A172 (cell line): Measurements from ENCODE around the gene EXOC6B. TPM values are rescaled to one million over a fixed set of nuclear protein-coding genes. Genes with fewer than 3 reads are reported as not detected.

Experiments used
- DNase-seq: peaks from one replicate; pipeline ENCODE4 v3.0.0-alpha.2; 2015; ENCODE audit warnings: low spot score
- total RNA-seq: library from RNA; depleted of rRNA; stranded (reverse); fragments of >200 nt; shearing (Covaris generic); gene quantifications from 2 replicates; pipeline ENCODE4 v1.2.3, GENCODE V29; 2014

EXOC6B gene
- total RNA-seq, 1 experiment from 2014 or later = 26.1 TPM

GRCh38 chr2:72146347-72147302 lies 679.2 kb downstream of the EXOC6B start:
- DNase-seq = no peak

- DNase-seq = no peak
These were observed 680.0 kb downstream of the EXOC6B start for GRCh38 chr2:72145658-72146329.

- no peak for DNase-seq
These were observed 680.6 kb downstream of the EXOC6B start for GRCh38 chr2:72145289-72145657.

- DNase-seq = no peak
These were observed 681.1 kb downstream of the EXOC6B start for GRCh38 chr2:72144632-72145288.

- no peak for DNase-seq
These were observed 681.6 kb downstream of the EXOC6B start for GRCh38 chr2:72144274-72144631.

- no peak for DNase-seq
These were observed 682.2 kb downstream of the EXOC6B start for GRCh38 chr2:72143441-72144273.

DNA sequence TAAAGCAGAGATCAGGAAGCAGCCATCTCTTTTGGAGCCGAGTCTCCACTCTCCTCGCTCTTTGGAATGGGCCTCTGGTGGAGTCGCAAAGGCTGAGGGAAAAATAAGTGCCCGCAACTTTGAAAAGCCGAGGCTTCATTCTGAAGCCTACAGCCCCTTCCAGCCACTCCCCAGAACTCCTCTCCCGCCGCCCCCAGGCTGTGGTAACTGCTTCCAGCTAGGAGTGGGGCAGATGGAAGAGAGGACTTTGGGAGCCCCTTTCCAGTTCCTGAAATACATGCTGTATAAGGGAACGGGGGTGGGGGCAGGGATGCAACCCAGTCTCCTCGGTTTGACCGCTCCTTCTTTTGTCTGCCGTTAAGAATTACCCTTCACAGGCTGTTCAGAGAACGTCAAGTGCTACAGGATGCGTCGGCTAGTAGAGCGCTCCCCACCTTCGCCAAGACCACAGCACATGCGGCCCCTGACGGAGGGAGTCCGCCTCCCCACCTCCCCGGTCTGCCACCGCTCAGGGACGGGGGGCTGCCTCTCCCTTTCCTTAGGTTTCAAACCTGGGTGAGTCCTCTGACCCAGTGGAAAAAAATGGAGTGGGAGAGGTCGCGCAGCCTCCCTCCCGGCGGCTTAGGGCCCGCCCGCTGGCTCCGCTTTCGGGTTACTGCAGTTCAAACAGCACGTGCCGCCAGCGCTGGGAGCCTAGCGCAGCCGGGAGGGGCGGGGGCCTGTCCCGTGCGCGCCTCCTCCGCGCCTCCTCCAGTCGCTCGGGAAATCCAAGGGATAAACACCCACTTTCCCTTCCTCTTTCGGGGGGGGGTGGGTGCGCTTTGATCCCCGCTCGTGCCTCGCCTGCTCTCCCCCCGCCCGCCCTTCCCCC lies 683.0 kb downstream of the EXOC6B start:
- no peak for DNase-seq

- DNase-seq = no peak
These were observed 683.9 kb downstream of the EXOC6B start for GRCh38 chr2:72141881-72142451.

DNA sequence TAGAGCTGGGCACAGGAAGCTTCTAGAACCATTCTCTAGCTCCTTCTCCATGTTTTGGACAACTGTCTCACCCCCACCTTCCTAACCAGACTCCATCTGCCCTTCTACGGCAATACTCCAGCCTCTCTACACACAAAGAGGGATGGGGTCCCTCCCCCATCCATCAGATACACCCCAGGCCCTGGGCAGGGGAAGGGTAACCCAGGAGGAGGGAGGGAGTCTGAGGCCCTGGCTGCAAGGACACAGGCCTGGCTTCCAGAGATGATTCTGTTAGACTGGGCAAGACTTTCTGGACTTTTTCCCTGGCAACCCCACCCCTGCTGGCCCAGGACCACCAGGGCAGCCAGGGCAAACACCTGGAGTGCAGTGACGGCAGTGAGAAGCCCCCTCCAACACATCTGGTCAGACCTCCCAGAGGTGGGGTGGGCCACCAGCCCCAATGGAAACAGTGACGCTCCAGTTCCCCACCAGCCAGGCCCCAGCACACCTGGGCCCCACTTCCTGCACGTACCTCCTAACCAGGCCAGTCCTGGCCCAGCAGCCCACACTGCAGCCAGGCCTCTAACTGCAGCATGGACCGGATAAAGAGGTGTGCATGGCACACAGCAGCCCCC lies 684.7 kb downstream of the EXOC6B start:
- DNase-seq = no peak

- no peak for DNase-seq
These were observed 685.2 kb downstream of the EXOC6B start for GRCh38 chr2:72140621-72140960.

- DNase-seq = no peak
These were observed 685.8 kb downstream of the EXOC6B start for GRCh38 chr2:72139874-72140620.

- no peak for DNase-seq
These were observed 686.4 kb downstream of the EXOC6B start for GRCh38 chr2:72139471-72139873.

- peak; percentile 35 for DNase-seq
These were observed 686.9 kb downstream of the EXOC6B start for GRCh38 chr2:72138921-72139381.

DNA sequence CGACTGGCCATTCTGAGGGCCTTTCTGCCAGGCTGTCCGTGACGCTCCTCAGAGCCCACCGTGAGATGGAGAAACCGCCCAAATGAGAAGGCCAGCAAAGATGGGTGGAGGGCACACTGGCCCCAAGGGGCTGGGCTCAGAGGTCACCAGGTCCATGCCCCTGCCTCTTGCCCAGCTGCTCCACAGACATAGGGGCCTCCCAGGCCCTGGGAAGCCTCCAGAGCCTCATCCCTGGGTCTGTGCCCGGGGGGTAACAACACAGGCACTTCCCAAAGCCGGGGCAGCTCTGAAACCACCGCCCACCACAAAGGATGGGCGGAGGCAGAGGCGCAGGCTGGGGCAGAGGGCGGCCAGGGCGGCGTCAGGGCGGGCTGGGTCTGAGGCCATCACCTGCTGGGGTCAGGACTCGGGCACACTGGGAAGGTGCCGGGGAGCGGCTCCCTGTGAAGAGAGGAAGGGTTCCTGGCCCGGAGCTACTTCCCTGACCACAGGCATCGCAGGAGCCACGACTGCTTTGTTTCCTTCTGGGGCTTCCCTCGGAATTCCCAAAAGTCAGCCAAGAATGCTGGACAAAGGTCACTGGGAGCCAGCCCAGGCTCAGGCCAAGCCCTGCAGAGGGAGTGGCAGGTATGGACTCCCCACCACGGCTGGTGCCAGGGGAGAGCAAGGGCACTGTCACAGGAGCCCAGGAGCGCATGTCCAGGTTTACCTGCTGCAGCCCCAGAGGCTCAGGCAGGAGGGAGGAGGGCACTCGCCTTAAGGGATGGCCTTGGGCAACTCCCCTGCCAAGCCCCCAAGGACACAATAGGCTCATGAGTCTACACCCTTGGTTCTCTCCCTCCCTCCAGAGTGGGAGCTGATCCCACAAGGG lies 687.6 kb downstream of the EXOC6B start:
- DNase-seq = no peak

DNA sequence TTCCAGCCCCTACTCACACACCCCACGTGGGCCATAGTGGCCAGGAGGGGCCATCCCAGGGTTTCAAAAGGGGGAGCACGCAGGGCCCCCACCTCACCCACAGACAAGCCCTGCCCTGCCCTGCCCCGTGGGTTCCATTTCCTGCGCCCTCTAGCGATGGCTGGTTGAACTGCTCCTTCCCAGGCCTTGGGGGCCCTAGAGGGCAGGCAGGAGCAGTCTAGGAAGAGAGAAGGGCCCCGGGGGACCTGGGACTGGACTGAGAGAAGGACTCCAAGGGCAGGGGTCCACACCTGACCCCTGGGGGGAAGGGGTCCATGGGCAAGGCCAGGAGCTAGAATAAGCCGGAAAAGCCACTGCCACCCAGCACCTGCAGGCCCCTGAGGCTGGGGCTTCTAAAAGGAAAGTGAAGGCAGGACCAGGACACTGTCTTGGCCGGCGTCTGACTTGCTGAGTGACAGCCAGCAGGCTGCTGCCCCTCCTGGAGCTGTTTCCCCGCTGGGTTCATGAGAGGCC lies 688.3 kb downstream of the EXOC6B start:
- DNase-seq = peak; percentile 40

- no peak for DNase-seq
These were observed 688.8 kb downstream of the EXOC6B start for GRCh38 chr2:72136933-72137497.

- no peak for DNase-seq
These were observed 689.5 kb downstream of the EXOC6B start for GRCh38 chr2:72136331-72136730.

GRCh38 chr2:72135921-72136320 lies 689.9 kb downstream of the EXOC6B start:
- DNase-seq = no peak
